ENCODE measurements around the gene CNOT4.
"Not testable (repeated sequence)": the region's sequence is repeated elsewhere in the genome, so short reads cannot be mapped to it uniquely, and the experiment has no call there.

CNOT4 gene

GRCh38 chr7:135459951-135460567, 49.8 kb downstream of the CNOT4 start:
- Histone ChIP-seq H3K36me3 (ENCODE audit: insufficient read depth, low read length) (0 out of 2 replicates have a peak, but pooled peaks cover 4% of the 10 kb centered on the region), H3K9me3 (ENCODE audit: low read depth, low read length) (no peaks in the 10 kb centered on the region), H3K4me3 (no peak overlapping the region), H3K27ac (no peak overlapping the region), H3K9ac (ENCODE audit: insufficient read length) (no peak overlapping the region)
- no peak for DNase-seq (ENCODE audit: low read depth, low spot score)
- TF ChIP-seq POLR2AphosphoS5 (IDR thresholded peaks at IDR 0.05; ENCODE audit: borderline replicate concordance, low read depth, low read length) (no peak), FOXP2 (optimal IDR thresholded peaks at IDR 0.05; ENCODE audit: control extremely low read depth, extremely low read length, insufficient read depth) (no peak), EZH2 (IDR thresholded peaks at IDR 0.05) (no peak)

DNA sequence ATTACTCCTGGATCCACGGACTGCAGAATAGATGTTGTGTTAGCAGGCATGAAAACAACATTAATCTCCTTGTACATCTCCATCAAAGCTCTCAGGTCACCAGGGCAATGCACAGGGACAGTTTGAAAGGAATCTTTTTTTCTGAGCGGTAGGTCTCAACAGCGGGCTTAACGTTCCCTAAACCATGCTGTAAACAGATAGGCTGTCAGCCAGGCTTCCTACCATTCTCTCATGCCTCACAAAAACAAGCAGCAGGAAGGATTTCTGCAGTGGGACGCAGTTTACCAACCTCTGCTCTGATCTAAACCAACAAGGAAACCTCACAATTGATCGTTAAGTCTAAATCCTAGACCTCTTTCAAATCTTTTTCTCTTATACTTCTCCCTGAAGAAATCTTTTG, 50.8 kb downstream of the CNOT4 start:
- TF ChIP-seq POLR2AphosphoS5 (IDR thresholded peaks at IDR 0.05; ENCODE audit: borderline replicate concordance, low read depth, low read length), result no peak
- no peak for TF ChIP-seq FOXP2 (optimal IDR thresholded peaks at IDR 0.05; ENCODE audit: control extremely low read depth, extremely low read length, insufficient read depth)
- TF ChIP-seq EZH2 (IDR thresholded peaks at IDR 0.05), result no peak
- H3K27ac ChIP-seq, result no peak overlapping the region
- no peak for DNase-seq (ENCODE audit: low read depth, low spot score)

DNA sequence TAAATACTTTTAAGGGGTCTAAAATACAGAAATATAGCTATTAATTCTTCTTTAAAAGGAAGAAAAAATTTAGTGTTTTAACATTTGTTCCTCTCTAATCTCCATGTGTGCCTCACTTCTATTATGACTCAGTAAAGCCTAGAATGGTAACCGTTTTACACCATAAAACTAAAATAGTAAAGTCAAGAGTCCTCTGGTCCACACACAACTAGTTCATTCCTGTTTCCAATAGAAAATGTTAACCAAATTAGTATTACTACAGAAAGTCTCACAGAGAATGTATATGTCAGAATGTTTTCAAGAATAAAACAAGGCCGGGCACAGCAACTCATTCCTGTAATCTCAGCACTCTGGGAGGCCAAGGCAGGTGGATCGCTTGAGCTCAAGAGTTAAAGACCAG, 55.8 kb downstream of the CNOT4 start:
- H3K9ac ChIP-seq (ENCODE audit: insufficient read length), result no peak overlapping the region
- TF ChIP-seq POLR2AphosphoS5 (IDR thresholded peaks at IDR 0.05; ENCODE audit: borderline replicate concordance, low read depth, low read length) (no peak), FOXP2 (optimal IDR thresholded peaks at IDR 0.05; ENCODE audit: control extremely low read depth, extremely low read length, insufficient read depth) (no peak), EZH2 (IDR thresholded peaks at IDR 0.05) (no peak)
- no peak overlapping the region for H3K27ac ChIP-seq
- no peaks in the 10 kb centered on the region for H3K36me3 ChIP-seq (ENCODE audit: insufficient read depth, low read length)
- no peak for DNase-seq (ENCODE audit: low read depth, low spot score)
- H3K9me3 ChIP-seq (ENCODE audit: low read depth, low read length), result no peaks in the 10 kb centered on the region
- no peak overlapping the region for H3K4me3 ChIP-seq

More for the DNA sequence above, 50.8 kb downstream of the CNOT4 start:
- no peak overlapping the region for H3K9ac ChIP-seq (ENCODE audit: insufficient read length)
- no peak overlapping the region for H3K4me3 ChIP-seq
- H3K36me3 ChIP-seq (ENCODE audit: insufficient read depth, low read length), result 0 out of 2 replicates have a peak, but pooled peaks cover 4% of the 10 kb centered on the region
- H3K9me3 ChIP-seq (ENCODE audit: low read depth, low read length), result no peaks in the 10 kb centered on the region

- Histone ChIP-seq H3K36me3 (ENCODE audit: insufficient read depth, low read length) (no peaks in the 10 kb centered on the region; the same call in 1 of the 2 replicates), H3K4me3 (0 out of 2 replicates have a peak overlapping the region, but pooled peaks have one; percentile 18), H3K27ac (peak overlapping the region; percentile 70), H3K9me3 (ENCODE audit: low read depth, low read length) (no peaks in the 10 kb centered on the region), H3K9ac (ENCODE audit: insufficient read length) (no peak overlapping the region)
- DNase-seq (ENCODE audit: low read depth, low spot score), result no peak
- TF ChIP-seq EZH2 (IDR thresholded peaks at IDR 0.05) (no peak), POLR2AphosphoS5 (IDR thresholded peaks at IDR 0.05; ENCODE audit: borderline replicate concordance, low read depth, low read length) (no peak), FOXP2 (optimal IDR thresholded peaks at IDR 0.05; ENCODE audit: control extremely low read depth, extremely low read length, insufficient read depth) (no peak)
These were observed 60.5 kb downstream of the CNOT4 start for GRCh38 chr7:135449436-135449835.

DNA sequence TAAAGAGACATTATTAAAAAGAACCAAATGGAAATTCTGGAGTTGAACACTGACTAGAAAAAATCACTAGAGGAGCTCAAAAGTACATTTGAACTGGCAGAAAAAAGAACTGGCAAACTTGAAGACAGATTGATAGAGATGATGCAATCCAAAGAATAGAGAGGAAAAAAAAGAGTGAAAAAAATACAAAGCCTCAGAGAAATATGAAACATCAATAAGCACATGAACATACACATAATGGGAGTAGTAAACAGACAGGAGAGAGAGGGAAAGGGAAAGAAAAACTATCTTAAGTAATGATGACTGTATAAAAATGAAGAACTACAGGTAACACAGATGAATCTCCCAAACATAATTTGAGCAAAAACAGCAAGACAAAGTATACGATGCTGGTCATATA, 61.1 kb downstream of the CNOT4 start:
- Histone ChIP-seq H3K27ac (peak overlapping the region; percentile 70; the same call in 1 of the 2 replicates), H3K9me3 (ENCODE audit: low read depth, low read length) (no peaks in the 10 kb centered on the region), H3K36me3 (ENCODE audit: insufficient read depth, low read length) (no peaks in the 10 kb centered on the region; the same call in 1 of the 2 replicates), H3K9ac (ENCODE audit: insufficient read length) (no peak overlapping the region), H3K4me3 (no peak overlapping the region)
- TF ChIP-seq EZH2 (IDR thresholded peaks at IDR 0.05), result no peak
- no peak for TF ChIP-seq FOXP2 (optimal IDR thresholded peaks at IDR 0.05; ENCODE audit: control extremely low read depth, extremely low read length, insufficient read depth)
- TF ChIP-seq POLR2AphosphoS5 (IDR thresholded peaks at IDR 0.05; ENCODE audit: borderline replicate concordance, low read depth, low read length), result no peak
- no peak for DNase-seq (ENCODE audit: low read depth, low spot score)

DNA sequence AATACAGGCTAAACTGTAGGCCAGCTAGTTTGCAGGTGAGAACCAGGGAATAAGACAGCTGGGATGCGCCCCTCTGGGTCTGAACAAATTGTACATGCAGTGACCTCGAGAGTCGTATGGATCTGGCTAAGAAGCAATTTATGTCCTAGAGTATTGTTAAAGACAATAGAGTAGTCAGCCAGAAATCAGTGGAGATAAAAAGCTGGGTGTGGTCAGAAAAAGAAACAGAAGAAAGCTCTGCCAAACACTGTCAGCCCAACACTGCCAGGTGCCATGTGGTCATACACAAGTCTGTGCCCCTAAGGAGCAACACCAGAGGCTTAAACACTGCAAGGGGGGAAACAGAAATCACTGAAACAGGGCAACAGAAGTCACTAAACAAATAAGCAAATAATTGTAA, 62.2 kb downstream of the CNOT4 start:
- Histone ChIP-seq H3K4me3 (no peak overlapping the region), H3K36me3 (ENCODE audit: insufficient read depth, low read length) (no peaks in the 10 kb centered on the region; the same call in 1 of the 2 replicates), H3K27ac (no peak overlapping the region), H3K9ac (ENCODE audit: insufficient read length) (no peak overlapping the region), H3K9me3 (ENCODE audit: low read depth, low read length) (no peaks in the 10 kb centered on the region)
- TF ChIP-seq POLR2AphosphoS5 (IDR thresholded peaks at IDR 0.05; ENCODE audit: borderline replicate concordance, low read depth, low read length), result no peak
- no peak for TF ChIP-seq EZH2 (IDR thresholded peaks at IDR 0.05)
- no peak for TF ChIP-seq FOXP2 (optimal IDR thresholded peaks at IDR 0.05; ENCODE audit: control extremely low read depth, extremely low read length, insufficient read depth)
- no peak for DNase-seq (ENCODE audit: low read depth, low spot score)

DNA sequence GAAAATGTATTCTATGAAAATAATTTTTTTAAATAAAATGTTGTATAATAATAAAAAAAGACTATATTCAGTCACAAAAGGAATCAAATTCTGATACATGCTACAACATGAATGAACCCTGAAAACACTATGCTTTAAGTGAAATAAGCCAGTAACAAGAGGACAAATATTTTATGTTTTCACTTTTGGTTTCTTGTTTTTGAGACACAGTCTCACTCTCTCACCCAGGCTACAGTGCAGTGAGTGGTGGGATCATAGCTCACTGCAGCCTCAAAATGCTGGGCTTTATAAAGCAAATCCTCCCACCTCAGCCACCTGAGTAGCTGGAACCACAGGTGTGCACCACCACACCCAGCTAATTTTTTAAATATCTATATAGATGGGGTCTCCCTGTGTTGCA, 64.2 kb downstream of the CNOT4 start:
- no peak overlapping the region for H3K27ac ChIP-seq
- no peak overlapping the region for H3K4me3 ChIP-seq
- no peaks in the 10 kb centered on the region for H3K9me3 ChIP-seq (ENCODE audit: low read depth, low read length)
- no peak overlapping the region for H3K9ac ChIP-seq (ENCODE audit: insufficient read length)
- TF ChIP-seq POLR2AphosphoS5 (IDR thresholded peaks at IDR 0.05; ENCODE audit: borderline replicate concordance, low read depth, low read length) (no peak), EZH2 (IDR thresholded peaks at IDR 0.05) (no peak), FOXP2 (optimal IDR thresholded peaks at IDR 0.05; ENCODE audit: control extremely low read depth, extremely low read length, insufficient read depth) (no peak)
- DNase-seq (ENCODE audit: low read depth, low spot score), result no peak
- no peaks in the 10 kb centered on the region; the same call in 1 of the 2 replicates for H3K36me3 ChIP-seq (ENCODE audit: insufficient read depth, low read length)

- H3K9me3 ChIP-seq (ENCODE audit: low read depth, low read length); H3K4me3 ChIP-seq; H3K27ac ChIP-seq; H3K9ac ChIP-seq (ENCODE audit: insufficient read length); H3K36me3 ChIP-seq (ENCODE audit: insufficient read depth, low read length); DNase-seq (ENCODE audit: low read depth, low spot score): not testable (repeated sequence)
These were observed 64.6 kb downstream of the CNOT4 start for GRCh38 chr7:135445266-135445665.

DNA sequence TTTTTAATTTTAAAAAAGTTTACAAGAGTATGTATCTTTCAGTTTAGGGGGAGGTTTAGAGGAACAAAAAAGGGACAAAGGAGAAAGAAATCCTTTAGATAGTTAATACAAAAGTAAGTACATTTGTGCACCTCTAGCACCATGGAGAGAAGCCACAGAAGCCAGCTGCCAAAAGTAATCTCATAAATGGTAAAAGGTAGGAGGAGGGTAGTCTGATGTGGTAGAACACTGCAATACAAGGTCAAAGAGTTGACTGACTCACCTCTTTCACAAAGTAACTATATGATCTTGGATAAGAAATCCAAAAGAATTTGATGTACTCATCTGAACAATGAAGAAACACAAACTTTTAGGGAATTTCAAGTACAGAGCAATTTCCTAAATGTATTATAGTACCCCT, 68.1 kb downstream of the CNOT4 start:
- DNase-seq (ENCODE audit: low read depth, low spot score), result no peak
- TF ChIP-seq POLR2AphosphoS5 (IDR thresholded peaks at IDR 0.05; ENCODE audit: borderline replicate concordance, low read depth, low read length) (no peak), EZH2 (IDR thresholded peaks at IDR 0.05) (no peak), FOXP2 (optimal IDR thresholded peaks at IDR 0.05; ENCODE audit: control extremely low read depth, extremely low read length, insufficient read depth) (no peak)
- Histone ChIP-seq H3K4me3 (no peak overlapping the region), H3K9me3 (ENCODE audit: low read depth, low read length) (no peaks in the 10 kb centered on the region), H3K9ac (ENCODE audit: insufficient read length) (no peak overlapping the region), H3K27ac (no peak overlapping the region), H3K36me3 (ENCODE audit: insufficient read depth, low read length) (peaks cover 10% of the 10 kb centered on the region)

All from SK-N-MC (cell line).